OCI-LY1 (cell line): ENCODE data around the gene UMPS.

ENCODE experiments used
- CTCF ChIP-seq: fragments of 200-600 bp; sonication (generic), shearing (Covaris generic); IDR thresholded peaks from 2 replicates; pipeline ENCODE4 v1.5.1; 2017; ENCODE audit warnings: mild to moderate bottlenecking, antibody characterized with exemption, low read length, moderate library complexity, mixed read lengths
- EZH2 ChIP-seq: fragments of 200-600 bp; sonication (generic), shearing (Covaris generic); IDR thresholded peaks from 2 replicates; pipeline ENCODE4 v1.8.0; 2017; ENCODE audit warnings: borderline replicate concordance, mixed run types, mild to moderate bottlenecking, antibody characterized with exemption, low read length, moderate library complexity, mixed read lengths

GRCh38 chr3:124684459-124684858 lies 45.8 kb upstream of the UMPS start:
- TF ChIP-seq CTCF: no peak
- no peak for TF ChIP-seq EZH2
